Activated naive CD4-positive, alpha-beta T cell treated with anti-CD3 and anti-CD28 coated beads, Interleukin-2, amount 50 U/mL, for 72 hours (primary cell): Measurements from ENCODE around the gene GLRA1. TPM values are rescaled to one million over a fixed set of nuclear protein-coding genes. Genes with fewer than 3 reads are reported as not detected.
A peak's percentile ranks its signal among the peaks of the same experiment; 100 is the strongest.

Experiments used
- ATAC-seq, 2 donors: fragments of 150-1000 bp; cut with Tn5 transposase; 2 replicates each; pipeline ENCODE4 v1.10.0; 2021; ENCODE audit warnings: mild to moderate bottlenecking in 2 of 2, moderate library complexity in 2 of 2
- DNase-seq, 2 donors: peaks; one replicate each; pipeline ENCODE4 v3.0.0; 2021 to 2022; ENCODE audit warnings: low spot score in 2 of 2
- H3K27ac Mint-ChIP-seq, 2 donors: one replicate each; pipeline ENCODE4 v1.8.0; 2022; ENCODE audit warnings: mild to moderate bottlenecking in 2 of 2, mixed read lengths in 2 of 2
- H3K36me3 Mint-ChIP-seq, 2 donors: one replicate each; pipeline ENCODE4 v1.8.0; 2022; ENCODE audit warnings: mixed read lengths in 2 of 2
- H3K9me3 Mint-ChIP-seq, 2 donors: one replicate each; pipeline ENCODE4 v1.8.0; 2022; ENCODE audit warnings: mixed read lengths in 2 of 2
- total RNA-seq, 2 donors: library from RNA; stranded (reverse); gene quantifications; one replicate each; pipeline ENCODE4 v1.2.3, GENCODE V29; 2022

Gene GLRA1
- total RNA-seq, 2 donors from 2014 or later, result not detected

DNA sequence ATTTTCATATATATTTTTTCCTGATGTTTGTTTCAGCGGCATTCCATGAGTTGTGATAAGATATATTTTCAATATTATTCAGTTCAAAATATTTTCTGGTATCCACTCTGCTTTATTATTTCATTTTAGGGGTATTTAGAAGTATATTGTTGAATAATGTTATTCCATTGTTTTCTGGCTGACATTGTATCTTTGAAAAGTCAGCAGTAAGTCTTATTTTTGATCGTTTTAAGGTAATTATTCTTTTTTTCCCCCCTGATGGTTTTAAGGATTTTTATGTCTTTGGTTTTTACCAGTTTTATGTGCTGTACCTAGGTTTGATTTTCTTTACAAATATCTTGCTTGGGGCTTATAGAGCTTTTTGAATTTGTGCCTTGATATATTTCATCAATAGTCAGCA, 6.6 kb upstream of the GLRA1 start:
- no peak for DNase-seq
- H3K27ac Mint-ChIP-seq, result no peak overlapping the region
- H3K9me3 Mint-ChIP-seq, result peaks cover 18 to 32% of the 10 kb centered on the region in 2 donors
- H3K36me3 Mint-ChIP-seq, result peaks cover 13 to 17% of the 10 kb centered on the region in 2 donors
- no peak for ATAC-seq

GRCh38 chr5:151926188-151926587, 1.5 kb upstream of the GLRA1 start:
- Mint-ChIP-seq H3K36me3 (peaks cover 7% of the 10 kb centered on the region in 2 donors), H3K9me3 (peaks cover 0 to 5% of the 10 kb centered on the region in 2 donors), H3K27ac (no peak overlapping the region)
- ATAC-seq, result no peak
- no peak for DNase-seq

DNA sequence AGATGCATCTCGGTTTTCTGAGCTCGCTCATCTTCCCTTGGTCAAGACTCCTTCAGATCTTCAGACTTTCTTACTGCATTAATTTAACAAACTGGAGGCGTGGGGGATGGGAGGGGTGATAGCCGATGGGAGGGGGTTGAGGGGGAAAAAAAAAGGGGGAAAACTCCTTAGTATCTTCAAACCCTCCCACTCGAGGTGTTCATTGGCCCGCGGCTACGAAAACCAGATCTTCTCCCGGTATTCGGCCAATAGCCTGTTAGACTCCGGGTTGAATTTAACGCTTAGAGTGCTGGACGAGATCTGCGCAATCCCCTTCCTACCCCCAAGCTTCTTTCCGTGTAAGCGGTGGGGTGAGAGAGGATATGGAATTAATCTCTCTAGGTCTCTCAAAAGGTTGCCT, 689 bp upstream of the GLRA1 start:
- H3K27ac Mint-ChIP-seq, result no peak overlapping the region
- no peak for DNase-seq
- peaks cover 0 to 5% of the 10 kb centered on the region in 2 donors for H3K9me3 Mint-ChIP-seq
- peaks cover 7% of the 10 kb centered on the region in 2 donors for H3K36me3 Mint-ChIP-seq
- no peak for ATAC-seq

- peaks cover 7% of the 10 kb centered on the region in 2 donors for H3K36me3 Mint-ChIP-seq
- ATAC-seq, result no peak
- DNase-seq, result no peak
- H3K27ac Mint-ChIP-seq, result peak overlapping the region in 1 of 2 donors; percentile 15
- peaks cover 0 to 5% of the 10 kb centered on the region in 2 donors for H3K9me3 Mint-ChIP-seq
Measured at GRCh38 chr5:151923866-151924476, 680 bp downstream of the GLRA1 start.

- Mint-ChIP-seq H3K9me3 (no peaks in the 10 kb centered on the region), H3K36me3 (peaks cover 7% of the 10 kb centered on the region in 2 donors), H3K27ac (no peak overlapping the region)
- DNase-seq (no peak), ATAC-seq (no peak)
Measured at GRCh38 chr5:151921916-151922315, 2.7 kb downstream of the GLRA1 start.

GRCh38 chr5:151917904-151918303, 6.7 kb downstream of the GLRA1 start:
- ATAC-seq (no peak), DNase-seq (no peak)
- no peaks in the 10 kb centered on the region for H3K9me3 Mint-ChIP-seq
- H3K36me3 Mint-ChIP-seq, result no peaks in the 10 kb centered on the region
- no peak overlapping the region for H3K27ac Mint-ChIP-seq

- DNase-seq (no peak), ATAC-seq (no peak)
- H3K9me3 Mint-ChIP-seq, result no peaks in the 10 kb centered on the region
- no peaks in the 10 kb centered on the region for H3K36me3 Mint-ChIP-seq
- no peak overlapping the region for H3K27ac Mint-ChIP-seq
Measured at GRCh38 chr5:151913425-151913824, 11.2 kb downstream of the GLRA1 start.

GRCh38 chr5:151912360-151912759, 12.3 kb downstream of the GLRA1 start:
- Mint-ChIP-seq H3K36me3 (no peaks in the 10 kb centered on the region), H3K9me3 (no peaks in the 10 kb centered on the region), H3K27ac (no peak overlapping the region)
- ATAC-seq, result no peak
- DNase-seq, result no peak

- Mint-ChIP-seq H3K9me3 (no peaks in the 10 kb centered on the region), H3K36me3 (no peaks in the 10 kb centered on the region), H3K27ac (no peak overlapping the region)
- no peak for DNase-seq
- ATAC-seq, result no peak
Measured at GRCh38 chr5:151911011-151911410, 13.6 kb downstream of the GLRA1 start.

DNA sequence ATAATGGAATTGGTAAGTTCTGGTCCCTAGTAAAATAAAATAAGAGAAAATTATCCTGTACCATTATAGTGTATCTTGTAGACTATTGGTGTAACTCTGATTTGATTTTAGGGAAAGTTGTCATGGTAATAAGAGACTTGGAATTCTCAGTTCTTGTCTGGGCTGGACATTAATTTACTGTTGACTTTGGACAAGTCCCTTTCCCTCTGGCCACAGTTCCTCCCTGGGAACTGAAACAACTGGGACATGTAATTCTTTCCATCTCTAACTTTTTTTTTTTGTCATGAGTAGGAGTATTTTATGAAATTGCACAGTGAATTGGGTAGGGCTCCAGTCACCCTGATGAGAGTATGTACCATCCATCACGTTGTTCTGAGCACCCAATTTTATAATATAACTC, 15.0 kb downstream of the GLRA1 start:
- H3K27ac Mint-ChIP-seq, result no peak overlapping the region
- no peaks in the 10 kb centered on the region for H3K36me3 Mint-ChIP-seq

DNA sequence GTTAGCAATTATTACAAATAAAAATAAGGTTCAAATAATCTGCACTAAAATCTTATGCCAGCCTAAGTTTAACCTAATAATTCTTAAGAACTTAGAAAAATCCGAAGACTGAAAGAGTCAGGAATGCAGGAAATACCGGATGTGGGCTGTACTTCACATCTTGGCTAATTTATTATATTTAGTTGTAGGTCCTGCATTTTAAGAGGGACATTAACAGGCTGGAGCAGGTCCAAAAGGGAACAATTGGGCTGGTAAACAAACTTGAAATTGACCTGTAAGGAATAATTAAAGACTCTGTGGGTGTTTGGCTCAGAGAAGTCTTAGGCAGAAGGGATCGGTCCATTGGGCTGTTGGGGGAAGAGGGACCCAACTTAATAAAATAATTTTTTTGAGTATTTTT, 18.4 kb downstream of the GLRA1 start:
- Mint-ChIP-seq H3K27ac (no peak overlapping the region), H3K36me3 (no peaks in the 10 kb centered on the region), H3K9me3 (no peaks in the 10 kb centered on the region)
- no peak for ATAC-seq
- DNase-seq, result no peak

More for the DNA sequence above, 15.0 kb downstream of the GLRA1 start:
- ATAC-seq (no peak), DNase-seq (no peak)
- no peaks in the 10 kb centered on the region for H3K9me3 Mint-ChIP-seq

GRCh38 chr5:151905557-151905961, 19.1 kb downstream of the GLRA1 start:
- Mint-ChIP-seq H3K9me3 (no peaks in the 10 kb centered on the region), H3K36me3 (no peaks in the 10 kb centered on the region), H3K27ac (peak overlapping the region in 1 of 2 donors; percentile 18)
- no peak for DNase-seq
- no peak for ATAC-seq

- H3K27ac Mint-ChIP-seq, result no peak overlapping the region
- H3K36me3 Mint-ChIP-seq, result no peaks in the 10 kb centered on the region
- no peaks in the 10 kb centered on the region for H3K9me3 Mint-ChIP-seq
- ATAC-seq (no peak), DNase-seq (no peak)
Measured at GRCh38 chr5:151904909-151905308, 19.7 kb downstream of the GLRA1 start.

DNA sequence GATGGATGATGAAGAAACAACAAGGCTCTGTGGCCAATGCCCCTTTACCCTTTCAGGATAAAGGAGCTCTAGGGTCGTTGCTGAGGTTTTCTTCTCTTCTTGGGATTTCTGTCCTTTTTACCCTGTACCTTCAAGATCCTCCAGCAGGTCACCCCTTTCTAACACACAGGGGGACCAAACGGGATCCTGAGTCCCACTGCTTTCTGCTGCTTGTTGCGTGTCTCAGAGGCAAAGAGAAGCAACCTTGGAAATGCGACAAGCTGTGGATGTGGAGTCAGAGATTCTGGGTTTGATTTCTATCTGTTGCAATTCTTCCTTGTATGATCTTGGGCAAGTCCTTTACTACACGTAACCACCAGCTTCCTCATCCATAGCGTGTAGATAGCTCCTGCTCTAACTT, 20.5 kb downstream of the GLRA1 start:
- no peak overlapping the region for H3K27ac Mint-ChIP-seq
- H3K36me3 Mint-ChIP-seq, result no peaks in the 10 kb centered on the region
- H3K9me3 Mint-ChIP-seq, result no peaks in the 10 kb centered on the region
- DNase-seq, result no peak
- ATAC-seq, result no peak

- DNase-seq (no peak), ATAC-seq (no peak)
- Mint-ChIP-seq H3K27ac (no peak overlapping the region), H3K9me3 (no peaks in the 10 kb centered on the region), H3K36me3 (no peaks in the 10 kb centered on the region)
Measured at GRCh38 chr5:151903243-151903653, 21.4 kb downstream of the GLRA1 start.

DNA sequence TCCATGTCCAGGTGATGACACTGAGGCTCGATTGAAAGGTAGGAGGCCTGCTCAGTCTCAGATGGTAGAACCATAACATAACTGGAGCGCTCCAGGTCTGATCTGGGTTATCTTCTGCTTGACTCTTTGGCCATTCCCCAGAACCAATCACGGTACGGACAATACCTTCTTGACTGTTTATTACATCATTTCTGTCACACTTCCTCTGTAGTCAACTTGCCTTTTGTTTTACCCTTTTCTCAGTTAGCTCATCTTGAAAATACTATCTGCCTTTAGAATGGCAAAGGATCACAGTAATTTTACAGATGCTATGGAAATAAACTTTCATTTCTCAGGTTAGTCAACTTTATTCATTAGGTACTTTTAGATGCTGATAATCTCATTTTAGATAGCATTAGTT, 22.4 kb downstream of the GLRA1 start:
- H3K36me3 Mint-ChIP-seq, result no peaks in the 10 kb centered on the region
- DNase-seq, result no peak
- no peaks in the 10 kb centered on the region for H3K9me3 Mint-ChIP-seq
- ATAC-seq, result no peak
- H3K27ac Mint-ChIP-seq, result no peak overlapping the region

GRCh38 chr5:151901611-151902010, 23.0 kb downstream of the GLRA1 start:
- DNase-seq (no peak), ATAC-seq (no peak)
- Mint-ChIP-seq H3K36me3 (no peaks in the 10 kb centered on the region), H3K9me3 (no peaks in the 10 kb centered on the region), H3K27ac (no peak overlapping the region)

DNA sequence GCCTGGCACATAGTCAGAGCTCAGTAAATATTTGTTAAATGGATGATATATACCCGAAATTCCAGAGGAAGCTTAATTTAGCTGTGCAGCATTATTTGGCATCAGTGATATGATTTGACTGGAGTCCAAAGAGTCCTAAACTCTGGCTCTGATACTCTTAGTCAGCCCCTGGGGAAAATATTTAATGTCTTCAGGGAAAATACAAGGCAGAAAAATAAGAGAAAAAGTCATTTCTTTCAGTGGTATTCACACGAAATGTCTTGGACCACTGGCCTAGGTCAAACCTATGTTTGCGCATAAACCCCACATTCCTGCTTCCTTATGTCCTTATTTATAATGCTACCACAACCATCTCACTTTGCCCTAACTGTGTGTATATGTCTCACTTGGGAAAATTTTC, 23.8 kb downstream of the GLRA1 start:
- H3K36me3 Mint-ChIP-seq, result no peaks in the 10 kb centered on the region
- no peaks in the 10 kb centered on the region for H3K9me3 Mint-ChIP-seq
- ATAC-seq (no peak), DNase-seq (no peak)
- H3K27ac Mint-ChIP-seq, result no peak overlapping the region

DNA sequence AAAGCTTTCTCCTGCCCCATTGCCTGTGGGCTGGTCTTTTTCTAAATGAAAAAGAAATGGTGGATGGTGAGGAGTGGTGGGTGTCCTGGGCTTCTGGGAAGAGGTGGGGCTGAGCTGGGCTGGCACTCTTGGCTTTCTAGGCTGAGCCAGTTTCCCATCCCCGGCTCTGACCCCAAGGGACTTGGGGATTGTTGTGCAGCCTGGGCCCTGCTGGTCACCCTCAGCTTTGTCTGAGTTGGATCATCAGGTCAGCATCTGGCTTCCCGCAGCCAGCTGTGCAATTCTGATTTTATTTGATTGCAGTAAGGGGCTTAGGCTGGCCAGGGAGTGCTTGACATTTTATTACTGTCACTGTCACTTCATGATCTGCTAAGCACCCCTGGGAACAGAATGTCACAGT, 25.3 kb downstream of the GLRA1 start:
- Mint-ChIP-seq H3K27ac (no peak overlapping the region), H3K36me3 (no peaks in the 10 kb centered on the region), H3K9me3 (no peaks in the 10 kb centered on the region)
- DNase-seq (no peak), ATAC-seq (no peak)
